SK-N-SH (cell line): Measurements from ENCODE around the gene FBXO3. TPM values are rescaled to one million over a fixed set of nuclear protein-coding genes. Genes with fewer than 3 reads are reported as not detected.

Experiments used
- CTCF ChIA-PET: fragments of 300-600, 350-600 bp; formaldehyde crosslinking; extraction: SDS; loops from one replicate; lab custom pipeline; 2021; lab: Yijun Ruan, JAX
- POLR2A ChIA-PET: fragments of 350-600 bp; sonication (Branson Sonifier 250); formaldehyde crosslinking; extraction: SDS; loops from one replicate; lab custom pipeline; 2020; ENCODE audit warnings: antibody characterized with exemption, inconsistent platforms; lab: Yijun Ruan, JAX
- DNase-seq: peaks from one replicate; pipeline ENCODE4 v3.0.0; 2012
- H2AFZ ChIP-seq: fragments of 200-600 bp; sonication (generic); 2 replicates; pipeline ENCODE4 v1.8.1; 2016; ENCODE audit warnings: antibody characterized with exemption, mild to moderate bottlenecking, low read depth
- H3F3A ChIP-seq: fragments of 200-600 bp; sonication (generic); replicated peaks from 2 replicates; pipeline ENCODE3; 2016; ENCODE audit warnings: antibody characterized with exemption, mild to moderate bottlenecking; ENCODE audit not compliant: insufficient read depth
- H3K27ac ChIP-seq, 2 experiments: fragments of 200-500 bp in 1 of 2; fragments of 200-600 bp in 1 of 2; sonication (Bioruptor generic) in 1 of 2; sonication (generic), shearing (Covaris generic) in 1 of 2; 2 replicates each; pipeline versions ENCODE4 v1.5.1 to v1.6.1; 2014 to 2016; ENCODE audit warnings: low read depth in 2 of 2, inconsistent platforms in 1 of 2, low read length in 1 of 2, mild to moderate bottlenecking in 1 of 2, mixed read lengths in 1 of 2
- H3K27me3 ChIP-seq: fragments of 200-600 bp; sonication (generic), shearing (Covaris generic); 2 replicates; pipeline ENCODE4 v1.6.1; 2016; ENCODE audit warnings: mixed run types; ENCODE audit not compliant: insufficient read depth
- H3K36me3 ChIP-seq, 2 experiments: fragments of 200-500 bp in 1 of 2; fragments of 200-600 bp in 1 of 2; sonication (Bioruptor generic) in 1 of 2; sonication (generic) in 1 of 2; replicated peaks in 1 of 2; 2 replicates each; pipeline versions ENCODE3 to v1.5.1; 2014 to 2016; ENCODE audit warnings: low read length in 1 of 2, mild to moderate bottlenecking in 1 of 2; ENCODE audit not compliant: insufficient read depth in 2 of 2, control insufficient read depth in 1 of 2
- H3K4me1 ChIP-seq, 2 experiments: fragments of 200-500 bp in 1 of 2; fragments of 200-600 bp in 1 of 2; sonication (Bioruptor generic) in 1 of 2; sonication (generic), shearing (Covaris generic) in 1 of 2; 2 replicates each; pipeline versions ENCODE4 v1.5.1 to v1.6.1; 2014 to 2016; ENCODE audit warnings: low read depth in 1 of 2, low read length in 1 of 2, mixed run types in 1 of 2; ENCODE audit not compliant: insufficient read depth in 2 of 2, control insufficient read depth in 1 of 2
- H3K4me2 ChIP-seq: fragments of 200-600 bp; sonication (generic), shearing (Covaris generic); 2 replicates; pipeline ENCODE4 v1.6.1; 2017; ENCODE audit warnings: mixed run types
- H3K4me3 ChIP-seq, 2 experiments: fragments of 200-500 bp in 1 of 2; fragments of 200-600 bp in 1 of 2; sonication (Bioruptor generic) in 1 of 2; sonication (generic), shearing (Covaris generic) in 1 of 2; 2 replicates each; pipeline versions ENCODE4 v1.5.1 to v1.8.1; 2014 to 2016; ENCODE audit warnings: low read depth in 2 of 2, inconsistent platforms in 1 of 2, low read length in 1 of 2, mild to moderate bottlenecking in 1 of 2, mixed read lengths in 1 of 2, moderate library complexity in 1 of 2
- H3K79me2 ChIP-seq: fragments of 200-600 bp; sonication (generic); 2 replicates; pipeline ENCODE4 v1.8.1; 2017; ENCODE audit warnings: mild to moderate bottlenecking; ENCODE audit not compliant: insufficient read depth
- H3K9ac ChIP-seq: fragments of 200-600 bp; sonication (generic); 2 replicates; pipeline ENCODE4 v1.6.1; 2017; ENCODE audit warnings: mixed run types
- H3K9me2 ChIP-seq: fragments of 200-600 bp; sonication (generic); 2 replicates; pipeline ENCODE4 v1.6.1; 2017; ENCODE audit warnings: mixed run types
- H3K9me3 ChIP-seq: fragments of 200-600 bp; sonication (generic); 2 replicates; pipeline ENCODE4 v1.6.1; 2017; ENCODE audit warnings: mixed run types, mild to moderate bottlenecking, moderate library complexity
- H4K20me1 ChIP-seq: fragments of 200-600 bp; sonication (generic); 2 replicates; pipeline ENCODE4 v1.6.1; 2017; ENCODE audit warnings: mild to moderate bottlenecking, mixed run types; ENCODE audit not compliant: insufficient read depth
- CHD2 ChIP-seq: fragments of 150-350 bp; IDR thresholded peaks from 2 replicates; pipeline ENCODE4 v1.6.1; 2018; ENCODE audit warnings: low read length; ENCODE audit not compliant: partially characterized antibody
- ELF1 ChIP-seq: IDR thresholded peaks from 2 replicates; pipeline ENCODE4 v1.4.0; 2012
- EP300 ChIP-seq, 2 experiments: IDR thresholded peaks; 2 replicates each; pipeline versions ENCODE4 v1.4.0 to v1.6.1; 2012; ENCODE audit warnings: borderline replicate concordance in 1 of 2, low read depth in 1 of 2, low read length in 1 of 2
- EZH2phosphoT487 ChIP-seq: fragments of 200-600 bp; sonication (generic); IDR thresholded peaks from 2 replicates; pipeline ENCODE4 v1.6.1; 2017; ENCODE audit warnings: low read depth, mixed run types, mild to moderate bottlenecking, antibody characterized with exemption, moderate library complexity, borderline replicate concordance
- GATA2 ChIP-seq: sonication (generic); formaldehyde crosslinking; IDR thresholded peaks from 2 replicates; pipeline ENCODE4 v1.5.0; 2020; ENCODE audit warnings: mild to moderate bottlenecking, missing genetic modification reagents
- JUND ChIP-seq: IDR thresholded peaks from 2 replicates; pipeline ENCODE4 v1.4.0; 2012
- MEF2A ChIP-seq: IDR thresholded peaks from 2 replicates; pipeline ENCODE4 v1.4.0; 2012; ENCODE audit warnings: low read depth, borderline replicate concordance
- RAD21 ChIP-seq: IDR thresholded peaks from 2 replicates; pipeline ENCODE4 v1.6.1; 2012; ENCODE audit warnings: mild to moderate bottlenecking, low read length
- TCF12 ChIP-seq: IDR thresholded peaks from 2 replicates; pipeline ENCODE4 v1.4.0; 2012
- TEAD4 ChIP-seq: IDR thresholded peaks from 2 replicates; pipeline ENCODE4 v1.4.0; 2012; ENCODE audit warnings: mild to moderate bottlenecking, borderline replicate concordance; ENCODE audit not compliant: insufficient read depth
- WGBS: methylation state at CpG from one replicate; pipeline ENCODE4 v1.1.6; 2017; ENCODE audit warnings: low lambda C conversion rate; 5-methylcytosine and 5-hydroxymethylcytosine counted together
- polyA plus RNA-seq, 3 experiments: library from polyadenylated mRNA; depleted of rRNA; stranded (reverse); fragments of >200 nt; gene quantifications; 2 replicates each; pipeline ENCODE4 v1.2.3, GENCODE V29; 2012
- TF ChIP-seq, protein P1 (sequence below): IDR thresholded peaks from 2 replicates; pipeline ENCODE4 v1.4.0; 2012; ENCODE audit warnings: low read depth
- TF ChIP-seq, protein P2 (sequence below): IDR thresholded peaks from 2 replicates; pipeline ENCODE4 v1.4.0; 2012; ENCODE audit warnings: low read depth, borderline replicate concordance
- TF ChIP-seq, protein P3 (sequence below): fragments of 150-350 bp; IDR thresholded peaks from 2 replicates; pipeline ENCODE4 v1.6.1; 2016; ENCODE audit warnings: mild to moderate bottlenecking, low read depth, low read length
- TF ChIP-seq, protein P4 (sequence below): fragments of 150-350 bp; IDR thresholded peaks from 2 replicates; pipeline ENCODE4 v1.6.1; 2017; ENCODE audit warnings: antibody characterized with exemption, low read length, low read depth, borderline replicate concordance

FBXO3 gene
- polyA plus RNA-seq, 1 of the 3 experiments (the other 2 are of a cell fraction), result 17.9 TPM

DNA sequence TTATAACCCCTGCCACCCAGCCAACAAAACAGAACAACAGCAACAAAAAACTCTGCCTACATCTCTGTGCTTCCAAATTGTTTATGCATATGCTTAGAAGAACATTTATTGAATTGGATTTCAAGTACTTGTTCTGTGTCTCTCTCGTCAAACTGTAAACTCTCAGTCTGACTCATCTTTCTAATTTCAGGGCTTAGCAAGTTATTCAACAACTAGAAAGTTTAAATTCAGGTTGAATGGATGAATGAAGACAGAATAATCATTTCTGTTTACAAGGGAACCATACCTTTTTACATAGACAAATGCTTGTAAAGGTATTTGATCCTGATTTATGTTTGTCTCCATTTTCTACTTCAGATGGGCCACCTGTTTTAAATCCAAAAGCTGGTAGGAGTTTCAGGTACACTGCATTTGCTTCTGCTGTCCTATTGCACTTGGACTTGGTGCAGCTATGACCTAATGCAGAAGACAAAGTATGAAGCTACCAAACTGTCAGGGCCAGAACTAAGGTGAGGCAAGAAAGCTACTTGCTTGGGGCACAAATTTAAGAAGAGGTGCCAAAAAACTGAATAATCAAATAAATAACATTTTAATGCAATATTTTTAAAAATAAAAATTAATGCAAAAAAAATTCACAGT is 1.6 kb upstream of the FBXO3 start:
- Histone ChIP-seq H3K9me2 (no peaks in the 10 kb centered on the region), H3F3A (no peaks in the 10 kb centered on the region), H3K4me1 (peaks cover 31 to 47% of the 10 kb centered on the region in 2 experiments; a peak in 3 of 4 replicates), H3K27ac (no peak overlapping the region), H3K79me2 (peaks cover 32% of the 10 kb centered on the region), H3K4me3 (no peak overlapping the region), H3K27me3 (no peaks in the 10 kb centered on the region), H3K4me2 (no peak overlapping the region), H3K36me3 (no peaks in the 10 kb centered on the region), H3K9ac (no peak overlapping the region), H4K20me1 (peaks cover 8% of the 10 kb centered on the region), H2AFZ (0 out of 2 replicates have a peak overlapping the region, but pooled peaks have one; percentile 97), H3K9me3 (no peaks in the 10 kb centered on the region)
- POLR2A ChIA-PET, result no interaction called here
- DNase-seq, result no peak
- 52% methylated on average over 1 of the region's 1 CpG for WGBS
- CTCF ChIA-PET, result interaction anchor here (0.7 to 1.5 kb wide), 3 partner anchors 30 to 33 kb away, joined by 3 to 4 read pairs (median 3); no protein-coding TSS in a partner anchor
- TF ChIP-seq ELF1, result no peak

DNA sequence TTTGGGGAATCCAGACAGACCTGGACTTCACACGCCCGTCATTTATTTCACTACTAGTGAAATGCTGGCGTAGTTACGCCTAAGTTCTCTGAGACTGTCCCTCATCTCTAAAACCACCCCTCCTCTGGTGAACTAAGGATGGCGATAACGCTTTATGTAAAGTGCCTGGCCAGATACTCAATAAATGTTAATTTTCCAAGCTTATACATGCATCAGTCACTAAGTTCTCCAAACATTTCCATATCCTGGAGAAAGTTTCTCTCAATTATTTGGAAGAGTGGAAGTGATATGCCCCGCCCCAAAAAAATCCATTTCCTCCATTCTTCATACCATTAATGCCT is 1.1 kb upstream of the FBXO3 start:
- Histone ChIP-seq H3K27ac (no peak overlapping the region), H3K4me1 (peaks cover 31 to 47% of the 10 kb centered on the region in 2 experiments; a peak in 3 of 4 replicates), H2AFZ (peak overlapping the region; percentile 97; the same call in 1 of the 2 replicates), H4K20me1 (peaks cover 8% of the 10 kb centered on the region), H3K27me3 (no peaks in the 10 kb centered on the region), H3K9ac (no peak overlapping the region), H3K36me3 (peaks cover 0 to 2% of the 10 kb centered on the region in 2 experiments), H3K9me2 (no peaks in the 10 kb centered on the region), H3K79me2 (peaks cover 37% of the 10 kb centered on the region), H3F3A (no peaks in the 10 kb centered on the region), H3K4me3 (no peak overlapping the region), H3K4me2 (peak overlapping the region; percentile 96), H3K9me3 (no peaks in the 10 kb centered on the region)
- 87% methylated on average over 7 of the region's 7 CpGs for WGBS
- ChIA-PET POLR2A (interaction anchor here (0.9 kb wide), 1 partner anchor 14 kb away, joined by 3 read pairs; no protein-coding TSS in a partner anchor), CTCF (interaction anchor here (1.0 to 1.5 kb wide), 3 partner anchors 30 to 60 kb away, joined by 3 to 14 read pairs (median 3); no protein-coding TSS in a partner anchor)
- TF ChIP-seq CHD2, result no peak
- TF ChIP-seq, protein P1, sequence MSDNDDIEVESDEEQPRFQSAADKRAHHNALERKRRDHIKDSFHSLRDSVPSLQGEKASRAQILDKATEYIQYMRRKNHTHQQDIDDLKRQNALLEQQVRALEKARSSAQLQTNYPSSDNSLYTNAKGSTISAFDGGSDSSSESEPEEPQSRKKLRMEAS, result no peak
- TF ChIP-seq GATA2, result no peak
- TF ChIP-seq EZH2phosphoT487, result no peak
- no peak for TF ChIP-seq RAD21
- TF ChIP-seq MEF2A, result no peak
- TF ChIP-seq, protein P2, sequence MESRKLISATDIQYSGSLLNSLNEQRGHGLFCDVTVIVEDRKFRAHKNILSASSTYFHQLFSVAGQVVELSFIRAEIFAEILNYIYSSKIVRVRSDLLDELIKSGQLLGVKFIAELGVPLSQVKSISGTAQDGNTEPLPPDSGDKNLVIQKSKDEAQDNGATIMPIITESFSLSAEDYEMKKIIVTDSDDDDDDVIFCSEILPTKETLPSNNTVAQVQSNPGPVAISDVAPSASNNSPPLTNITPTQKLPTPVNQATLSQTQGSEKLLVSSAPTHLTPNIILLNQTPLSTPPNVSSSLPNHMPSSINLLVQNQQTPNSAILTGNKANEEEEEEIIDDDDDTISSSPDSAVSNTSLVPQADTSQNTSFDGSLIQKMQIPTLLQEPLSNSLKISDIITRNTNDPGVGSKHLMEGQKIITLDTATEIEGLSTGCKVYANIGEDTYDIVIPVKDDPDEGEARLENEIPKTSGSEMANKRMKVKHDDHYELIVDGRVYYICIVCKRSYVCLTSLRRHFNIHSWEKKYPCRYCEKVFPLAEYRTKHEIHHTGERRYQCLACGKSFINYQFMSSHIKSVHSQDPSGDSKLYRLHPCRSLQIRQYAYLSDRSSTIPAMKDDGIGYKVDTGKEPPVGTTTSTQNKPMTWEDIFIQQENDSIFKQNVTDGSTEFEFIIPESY, result no peak
- TF ChIP-seq TEAD4, result no peak
- no peak for TF ChIP-seq JUND
- TF ChIP-seq, protein P3, sequence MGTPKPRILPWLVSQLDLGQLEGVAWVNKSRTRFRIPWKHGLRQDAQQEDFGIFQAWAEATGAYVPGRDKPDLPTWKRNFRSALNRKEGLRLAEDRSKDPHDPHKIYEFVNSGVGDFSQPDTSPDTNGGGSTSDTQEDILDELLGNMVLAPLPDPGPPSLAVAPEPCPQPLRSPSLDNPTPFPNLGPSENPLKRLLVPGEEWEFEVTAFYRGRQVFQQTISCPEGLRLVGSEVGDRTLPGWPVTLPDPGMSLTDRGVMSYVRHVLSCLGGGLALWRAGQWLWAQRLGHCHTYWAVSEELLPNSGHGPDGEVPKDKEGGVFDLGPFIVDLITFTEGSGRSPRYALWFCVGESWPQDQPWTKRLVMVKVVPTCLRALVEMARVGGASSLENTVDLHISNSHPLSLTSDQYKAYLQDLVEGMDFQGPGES, result no peak
- no peak for TF ChIP-seq EP300 (IDR thresholded peaks at IDR 0.05; ENCODE audit: borderline replicate concordance in 1 of 2, low read depth in 1 of 2, low read length in 1 of 2)
- TF ChIP-seq, protein P4, sequence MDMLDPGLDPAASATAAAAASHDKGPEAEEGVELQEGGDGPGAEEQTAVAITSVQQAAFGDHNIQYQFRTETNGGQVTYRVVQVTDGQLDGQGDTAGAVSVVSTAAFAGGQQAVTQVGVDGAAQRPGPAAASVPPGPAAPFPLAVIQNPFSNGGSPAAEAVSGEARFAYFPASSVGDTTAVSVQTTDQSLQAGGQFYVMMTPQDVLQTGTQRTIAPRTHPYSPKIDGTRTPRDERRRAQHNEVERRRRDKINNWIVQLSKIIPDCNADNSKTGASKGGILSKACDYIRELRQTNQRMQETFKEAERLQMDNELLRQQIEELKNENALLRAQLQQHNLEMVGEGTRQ, result no peak
- no peak for TF ChIP-seq TCF12
- no peak for DNase-seq
